ENCODE results near the gene CRY1. TPM values are rescaled to one million over a fixed set of nuclear protein-coding genes. Genes with fewer than 3 reads are reported as not detected.
"Not testable (repeated sequence)": the region's sequence is repeated elsewhere in the genome, so short reads cannot be mapped to it uniquely, and the experiment has no call there.

The CRY1 gene
- total RNA-seq, 2 experiments from 2014 or later = 70.7 to 77.4 TPM

- Histone ChIP-seq H3K36me3 (ENCODE audit: insufficient read depth, low read length) (no peaks in the 10 kb centered on the region), H3K4me3 (ENCODE audit: low read length) (no peak overlapping the region), H3K9me3 (ENCODE audit: control insufficient read depth in 1 of 2, insufficient read depth in 1 of 2, low read length in 2 of 2) (no peaks in the 10 kb centered on the region), H3K27ac (ENCODE audit: low read depth in 1 of 2, low read length in 2 of 2) (peak overlapping the region; percentile 66 to 82), H3K27me3 (ENCODE audit: control insufficient read depth in 1 of 2, insufficient read depth in 2 of 2, low read length in 2 of 2) (no peaks in the 10 kb centered on the region), H3K4me1 (ENCODE audit: insufficient read depth, low read length) (peaks cover 13% of the 10 kb centered on the region)
- CTCF ChIA-PET = interaction anchor here (1.4 kb wide), 1 partner anchor 64 kb away, joined by 8 read pairs; no protein-coding TSS in a partner anchor
- POLR2A ChIA-PET = interaction anchor here (0.6 to 1.1 kb wide), 3 partner anchors 41 to 309 kb away, joined by 3 to 9 read pairs (median 4); partner anchors contain the start of gene MTERF2
- no peaks in the 10 kb centered on the region for H3K36me3 Mint-ChIP-seq (ENCODE audit: low read depth)
- ATAC-seq (ENCODE audit: poor library complexity) (peak; percentile 93), DNase-seq (peak in 3 of 14 experiments; percentile 84 to 91 (median 90))
- peaks cover 70% of the 10 kb centered on the region for H3K4me1 Mint-ChIP-seq (ENCODE audit: low read depth)
- H3K27ac Mint-ChIP-seq = peak overlapping the region; percentile 86
- H3K27me3 Mint-ChIP-seq = no peaks in the 10 kb centered on the region
- no peak for TF ChIP-seq CTCF (IDR thresholded peaks at IDR 0.05)
- peak overlapping the region; percentile 36 for H3K4me3 Mint-ChIP-seq
- H3K9me3 Mint-ChIP-seq = no peaks in the 10 kb centered on the region
- intact Hi-C loops (cut with DNase I, micrococcal nuclease) = loop anchor here in 1 of 2 experiments (5.0 kb wide), 2 partner anchors 40 to 65 kb away; partner anchors contain the start of gene CRY1
These were observed 65.7 kb downstream of the CRY1 start for GRCh38 chr12:107027636-107028053.

- Histone ChIP-seq H3K27ac (ENCODE audit: low read depth in 1 of 2, low read length in 2 of 2) (peak overlapping the region; percentile 66 to 82), H3K9me3 (ENCODE audit: control insufficient read depth in 1 of 2, insufficient read depth in 1 of 2, low read length in 2 of 2) (no peaks in the 10 kb centered on the region), H3K4me3 (ENCODE audit: low read length) (no peak overlapping the region), H3K36me3 (ENCODE audit: insufficient read depth, low read length) (no peaks in the 10 kb centered on the region), H3K4me1 (ENCODE audit: insufficient read depth, low read length) (peaks cover 13% of the 10 kb centered on the region), H3K27me3 (ENCODE audit: control insufficient read depth in 1 of 2, insufficient read depth in 2 of 2, low read length in 2 of 2) (no peaks in the 10 kb centered on the region)
- CTCF ChIA-PET = interaction anchor here (1.4 kb wide), 1 partner anchor 65 kb away, joined by 8 read pairs; no protein-coding TSS in a partner anchor
- Mint-ChIP-seq H3K9me3 (no peaks in the 10 kb centered on the region), H3K4me3 (peak overlapping the region; percentile 2), H3K27ac (peak overlapping the region; percentile 86), H3K36me3 (ENCODE audit: low read depth) (no peaks in the 10 kb centered on the region), H3K27me3 (no peaks in the 10 kb centered on the region), H3K4me1 (ENCODE audit: low read depth) (peaks cover 70% of the 10 kb centered on the region)
- DNase-seq (no peak), ATAC-seq (ENCODE audit: poor library complexity) (peak; percentile 38)
- intact Hi-C loops (cut with DNase I, micrococcal nuclease) = loop anchor here in 1 of 2 experiments (5.0 kb wide), 2 partner anchors 40 to 65 kb away; partner anchors contain the start of gene CRY1
- POLR2A ChIA-PET = interaction anchor here (0.6 to 1.1 kb wide), 3 partner anchors 40 to 310 kb away, joined by 3 to 9 read pairs (median 4); partner anchors contain the start of gene MTERF2
- no peak for TF ChIP-seq CTCF (IDR thresholded peaks at IDR 0.05)
These were observed 66.3 kb downstream of the CRY1 start for GRCh38 chr12:107026806-107027635.

GRCh38 chr12:107026356-107026755, 67.0 kb downstream of the CRY1 start:
- POLR2A ChIA-PET; H3K9me3 ChIP-seq (ENCODE audit: control insufficient read depth in 1 of 2, insufficient read depth in 1 of 2, low read length in 2 of 2); H3K27me3 Mint-ChIP-seq; H3K4me3 Mint-ChIP-seq; ATAC-seq (ENCODE audit: poor library complexity); H3K36me3 ChIP-seq (ENCODE audit: insufficient read depth, low read length); H3K27me3 ChIP-seq (ENCODE audit: control insufficient read depth in 1 of 2, insufficient read depth in 2 of 2, low read length in 2 of 2); H3K4me3 ChIP-seq (ENCODE audit: low read length); CTCF ChIA-PET; H3K9me3 Mint-ChIP-seq; DNase-seq; H3K36me3 Mint-ChIP-seq (ENCODE audit: low read depth): not testable (repeated sequence)
- peaks cover 66% of the 10 kb centered on the region for H3K4me1 Mint-ChIP-seq (ENCODE audit: low read depth)
- peak overlapping the region in 1 of 2 donors; percentile 82 for H3K27ac ChIP-seq (ENCODE audit: low read depth in 1 of 2, low read length in 2 of 2)
- peaks cover 13% of the 10 kb centered on the region for H3K4me1 ChIP-seq (ENCODE audit: insufficient read depth, low read length)
- H3K27ac Mint-ChIP-seq = peak overlapping the region; percentile 86
- intact Hi-C loops (cut with DNase I, micrococcal nuclease) = loop anchor here in 1 of 2 experiments (5.0 kb wide), 2 partner anchors 41 to 66 kb away; partner anchors contain the start of gene CRY1

Measured in CD4-positive, alpha-beta T cell (primary cell).